ENCODE data around the gene MPDZ.

- no peak for TF ChIP-seq CTCF (optimal IDR thresholded peaks at IDR 0.05 in 1 of 3, IDR thresholded peaks at IDR 0.05 in 1 of 3, conservative IDR thresholded peaks at IDR 0.05 in 1 of 3; ENCODE audit: extremely low read depth in 1 of 3, insufficient read depth in 2 of 3, low read length in 3 of 3)
- TF ChIP-seq EZH2 (IDR thresholded peaks at IDR 0.05; ENCODE audit: low read length), result no peak
Measured at GRCh38 chr9:13083366-13083765, 196.1 kb downstream of the MPDZ start.

All from keratinocyte (primary cell).